SH-SY5Y (cell line): ENCODE results near the gene MYO1C.

Source experiments
- GATA2 ChIP-seq: IDR thresholded peaks from 2 replicates; pipeline ENCODE4 v1.6.1; 2011; ENCODE audit warnings: mild to moderate bottlenecking, low read depth, low read length
- GATA3 ChIP-seq: IDR thresholded peaks from 2 replicates; pipeline ENCODE4 v1.6.1; 2011; ENCODE audit warnings: low read depth, mild to moderate bottlenecking, low read length, moderate library complexity

MYO1C gene, protein sequence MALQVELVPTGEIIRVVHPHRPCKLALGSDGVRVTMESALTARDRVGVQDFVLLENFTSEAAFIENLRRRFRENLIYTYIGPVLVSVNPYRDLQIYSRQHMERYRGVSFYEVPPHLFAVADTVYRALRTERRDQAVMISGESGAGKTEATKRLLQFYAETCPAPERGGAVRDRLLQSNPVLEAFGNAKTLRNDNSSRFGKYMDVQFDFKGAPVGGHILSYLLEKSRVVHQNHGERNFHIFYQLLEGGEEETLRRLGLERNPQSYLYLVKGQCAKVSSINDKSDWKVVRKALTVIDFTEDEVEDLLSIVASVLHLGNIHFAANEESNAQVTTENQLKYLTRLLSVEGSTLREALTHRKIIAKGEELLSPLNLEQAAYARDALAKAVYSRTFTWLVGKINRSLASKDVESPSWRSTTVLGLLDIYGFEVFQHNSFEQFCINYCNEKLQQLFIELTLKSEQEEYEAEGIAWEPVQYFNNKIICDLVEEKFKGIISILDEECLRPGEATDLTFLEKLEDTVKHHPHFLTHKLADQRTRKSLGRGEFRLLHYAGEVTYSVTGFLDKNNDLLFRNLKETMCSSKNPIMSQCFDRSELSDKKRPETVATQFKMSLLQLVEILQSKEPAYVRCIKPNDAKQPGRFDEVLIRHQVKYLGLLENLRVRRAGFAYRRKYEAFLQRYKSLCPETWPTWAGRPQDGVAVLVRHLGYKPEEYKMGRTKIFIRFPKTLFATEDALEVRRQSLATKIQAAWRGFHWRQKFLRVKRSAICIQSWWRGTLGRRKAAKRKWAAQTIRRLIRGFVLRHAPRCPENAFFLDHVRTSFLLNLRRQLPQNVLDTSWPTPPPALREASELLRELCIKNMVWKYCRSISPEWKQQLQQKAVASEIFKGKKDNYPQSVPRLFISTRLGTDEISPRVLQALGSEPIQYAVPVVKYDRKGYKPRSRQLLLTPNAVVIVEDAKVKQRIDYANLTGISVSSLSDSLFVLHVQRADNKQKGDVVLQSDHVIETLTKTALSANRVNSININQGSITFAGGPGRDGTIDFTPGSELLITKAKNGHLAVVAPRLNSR

DNA sequence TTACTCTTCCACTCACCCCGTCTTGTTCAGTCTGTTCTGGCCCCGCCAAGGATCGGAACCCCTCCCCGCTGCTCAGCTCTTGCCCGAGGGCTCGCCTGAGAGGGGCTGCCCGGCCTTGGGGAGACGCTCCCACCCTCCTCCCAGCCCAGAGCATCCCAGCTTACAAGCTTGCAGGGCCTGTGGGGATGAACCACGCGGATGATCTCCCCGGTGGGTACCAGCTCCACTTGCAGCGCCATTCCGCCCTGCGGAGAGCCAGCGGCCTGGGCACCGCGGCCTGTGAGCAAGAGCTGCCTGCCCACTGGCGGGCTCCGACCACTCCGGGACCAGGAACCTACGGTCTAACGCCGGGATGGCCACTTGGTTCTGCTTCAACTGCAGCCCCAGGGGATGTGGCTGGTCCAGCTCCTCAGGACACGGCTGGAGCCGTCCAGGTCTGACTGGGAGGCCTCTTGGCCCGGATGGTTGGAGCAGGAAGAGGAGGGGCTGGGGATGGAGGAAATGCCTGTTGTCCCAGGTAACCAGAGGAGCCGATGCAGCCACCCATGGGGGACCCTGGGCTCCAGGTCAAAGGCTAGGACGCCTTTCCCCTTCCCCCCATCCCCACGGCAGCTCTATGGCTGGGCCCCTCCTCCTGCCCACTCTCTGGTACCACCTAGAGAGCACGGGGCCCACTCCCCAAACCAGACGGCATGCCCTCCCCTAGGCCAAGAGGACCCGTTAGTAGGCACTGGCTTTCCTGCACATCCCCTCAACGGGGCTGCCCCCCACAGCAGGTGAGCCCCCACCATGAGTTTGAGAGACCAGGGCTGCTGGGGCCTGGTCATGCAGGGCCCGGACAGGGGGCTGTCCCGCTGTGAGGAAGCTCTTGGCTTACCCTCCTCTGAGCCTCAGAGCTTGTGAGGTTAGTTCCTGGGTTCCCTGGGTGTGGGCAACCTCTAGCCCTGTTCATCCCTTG lies at the start of gene MYO1C:
Gene MYO1C (minus strand): TSS at position 438 of the 958 bp plus-strand sequence. CDS start 199 bp downstream, at position 239.
- no peak for TF ChIP-seq GATA2
- TF ChIP-seq GATA3, result no peak

DNA sequence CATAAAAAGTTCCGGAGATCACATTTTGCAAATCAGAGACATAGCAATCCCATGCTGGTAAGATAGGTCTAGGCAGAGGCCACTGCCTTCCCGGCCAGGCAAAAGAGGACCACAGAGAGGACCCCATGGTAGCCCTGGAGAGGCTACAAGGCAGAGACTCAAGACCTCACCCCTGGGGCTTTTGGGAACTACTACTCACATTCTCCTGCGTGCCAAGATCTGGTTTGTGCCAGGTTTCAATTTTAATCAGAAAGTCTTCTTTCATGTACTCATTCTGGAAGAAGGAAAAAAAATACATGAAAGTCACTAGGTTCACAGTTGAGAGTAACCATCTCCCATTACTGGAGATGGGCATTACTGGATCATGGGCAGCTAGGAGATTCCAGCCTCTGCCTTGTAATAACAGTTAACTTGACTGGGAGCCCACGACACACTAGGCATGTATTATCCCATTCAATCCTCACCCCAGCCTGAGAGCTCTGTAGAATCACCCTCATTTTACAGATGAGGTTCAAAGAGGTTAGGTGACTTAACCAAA lies 49.0 kb upstream of the MYO1C start:
- no peak for TF ChIP-seq GATA3

DNA sequence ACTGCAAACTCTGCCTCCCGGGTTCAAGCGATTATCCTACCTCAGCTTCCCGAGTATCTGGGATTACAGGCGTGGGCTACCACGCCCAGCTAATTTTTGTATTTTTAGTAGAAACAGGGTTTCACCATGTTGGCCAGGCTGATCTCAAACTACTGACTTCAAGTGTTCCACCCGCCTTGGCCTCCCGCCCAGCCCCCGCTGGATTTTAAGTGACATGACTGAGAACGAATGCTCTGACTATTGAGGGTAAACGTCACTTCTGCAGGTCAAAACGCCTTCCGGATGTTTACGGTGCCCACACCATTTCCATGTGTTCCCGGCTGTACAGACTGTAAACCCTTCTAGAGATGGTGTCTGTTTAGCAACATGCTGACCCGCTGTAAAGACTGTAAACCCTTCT lies 47.3 kb upstream of the MYO1C start:
- no peak for TF ChIP-seq GATA2
- no peak for TF ChIP-seq GATA3

DNA sequence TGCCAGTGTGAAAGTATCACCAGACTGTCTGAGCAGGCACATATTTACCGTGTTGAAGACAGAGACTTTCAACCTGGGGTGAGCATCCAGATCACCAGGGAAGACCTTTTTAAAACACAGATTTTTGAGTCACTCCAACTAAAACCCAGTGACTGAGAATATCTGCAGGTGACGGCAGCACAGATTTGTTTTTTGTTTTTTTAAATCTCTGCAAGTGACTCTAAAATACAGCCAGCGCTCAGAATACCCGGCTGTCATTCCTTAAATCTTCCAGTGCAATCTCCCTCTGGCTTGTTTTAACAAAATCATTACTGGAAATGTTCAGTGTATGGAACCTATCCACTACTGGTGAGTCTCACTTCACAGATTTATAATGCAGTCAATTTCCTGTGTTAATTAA lies 43.3 kb upstream of the MYO1C start:
- TF ChIP-seq GATA2, result no peak
- TF ChIP-seq GATA3, result no peak

DNA sequence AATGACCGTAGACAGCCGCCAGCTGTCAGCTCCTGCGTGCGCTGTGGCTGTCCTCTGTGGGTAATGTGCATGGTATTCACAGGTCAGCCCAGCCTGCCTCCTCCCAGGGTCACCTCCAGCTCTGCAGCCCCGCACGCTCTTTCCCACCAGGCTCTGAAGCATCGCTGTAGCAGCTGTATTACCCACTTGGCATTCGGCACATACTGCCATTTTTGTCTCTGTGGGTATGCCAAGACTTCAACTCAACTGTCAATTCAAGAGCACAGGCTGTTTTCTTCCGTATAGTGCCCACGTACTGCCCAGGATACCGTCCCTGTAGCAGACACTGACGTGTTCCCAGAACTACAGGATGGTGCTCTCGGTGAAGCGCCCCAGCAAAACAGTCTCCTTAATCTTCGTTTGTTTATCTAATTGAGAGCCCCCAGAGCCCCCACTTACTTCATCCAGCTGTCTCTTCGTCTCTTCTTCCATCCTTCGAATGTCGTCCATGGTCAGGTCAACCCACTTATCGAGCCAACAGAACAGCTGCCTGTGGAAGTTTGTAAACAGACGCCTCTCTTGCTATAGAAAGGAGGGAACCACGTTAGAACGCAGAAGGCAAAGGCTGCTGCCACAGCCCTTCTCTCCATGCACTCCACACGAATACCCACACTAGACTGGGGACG lies 41.3 kb upstream of the MYO1C start:
- TF ChIP-seq GATA3, result no peak
- no peak for TF ChIP-seq GATA2

DNA sequence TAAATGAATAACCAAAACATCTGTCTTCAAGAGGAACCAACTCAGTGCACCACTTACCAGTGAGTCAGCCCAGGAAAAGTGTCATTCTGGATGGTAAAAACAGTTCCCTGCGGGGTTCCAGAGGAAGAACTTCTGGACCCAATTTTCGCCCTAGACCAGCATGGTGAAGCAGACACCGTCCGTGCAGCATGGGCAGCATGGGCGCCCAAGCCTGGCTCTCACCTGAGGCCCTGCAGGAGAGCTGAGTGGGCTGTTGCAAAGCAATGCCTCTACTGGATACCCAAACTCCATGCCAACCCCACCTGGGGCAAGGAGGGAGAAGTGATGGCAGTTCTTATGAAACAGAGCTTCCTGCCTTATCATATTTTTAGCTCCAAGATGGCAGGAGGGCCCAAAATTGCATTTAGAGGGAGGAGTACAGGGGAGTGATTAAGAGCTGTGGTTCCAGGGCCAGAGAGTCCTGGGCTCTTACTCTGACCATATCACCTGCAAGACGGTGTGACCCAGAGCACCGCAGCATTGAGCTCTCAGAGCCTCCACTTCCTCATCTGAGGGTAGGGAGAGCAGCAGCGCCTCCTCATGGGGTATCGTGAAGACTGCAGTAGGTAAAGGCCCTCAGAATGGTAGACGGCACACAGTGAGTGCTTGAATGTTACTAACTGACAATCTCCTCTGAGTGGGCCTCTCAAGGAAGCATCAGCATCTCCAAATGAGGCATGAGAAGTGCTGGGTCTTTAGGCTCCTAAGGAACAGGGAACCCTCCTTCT lies 40.5 kb upstream of the MYO1C start:
- no peak for TF ChIP-seq GATA2
- TF ChIP-seq GATA3, result no peak

DNA sequence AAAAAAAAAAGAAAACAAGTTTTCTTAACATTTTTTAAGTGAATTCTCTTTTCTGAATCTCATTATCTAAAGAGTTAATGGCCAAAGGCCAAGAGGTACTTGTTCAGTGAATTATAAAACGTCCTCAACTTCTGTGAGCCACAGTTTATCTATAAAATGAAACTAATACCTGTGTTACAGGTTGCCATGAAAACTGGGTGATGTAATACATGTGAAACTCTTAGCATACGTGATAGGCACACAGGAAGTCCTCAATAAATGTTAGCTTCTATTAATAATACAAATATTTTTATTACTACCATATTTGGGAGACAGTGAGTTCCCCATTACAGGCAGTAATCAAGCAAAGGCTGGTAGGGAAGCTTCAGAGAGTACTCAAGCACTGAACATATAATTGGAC lies 37.4 kb upstream of the MYO1C start:
- TF ChIP-seq GATA3 (no peak), GATA2 (no peak)

DNA sequence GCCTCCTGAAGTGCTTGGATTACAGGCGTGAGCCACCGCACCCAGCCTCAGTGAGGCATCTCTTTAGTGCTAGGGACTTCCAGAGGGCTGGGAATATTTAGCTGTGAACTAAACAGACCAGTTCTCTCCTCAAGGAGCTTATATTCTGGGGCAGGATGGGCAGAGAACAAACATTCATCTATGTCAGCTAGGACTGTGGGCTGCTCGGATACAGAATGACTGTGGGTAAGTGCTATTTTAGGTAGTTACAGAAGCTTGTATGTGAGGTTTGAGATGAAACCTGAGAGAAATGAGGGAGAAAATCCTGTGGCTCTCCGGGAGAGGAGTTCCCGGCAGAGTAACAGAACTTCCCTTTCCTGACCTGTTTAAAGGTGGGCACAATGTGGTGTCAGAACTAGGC lies 30.1 kb upstream of the MYO1C start:
- TF ChIP-seq GATA2, result no peak

DNA sequence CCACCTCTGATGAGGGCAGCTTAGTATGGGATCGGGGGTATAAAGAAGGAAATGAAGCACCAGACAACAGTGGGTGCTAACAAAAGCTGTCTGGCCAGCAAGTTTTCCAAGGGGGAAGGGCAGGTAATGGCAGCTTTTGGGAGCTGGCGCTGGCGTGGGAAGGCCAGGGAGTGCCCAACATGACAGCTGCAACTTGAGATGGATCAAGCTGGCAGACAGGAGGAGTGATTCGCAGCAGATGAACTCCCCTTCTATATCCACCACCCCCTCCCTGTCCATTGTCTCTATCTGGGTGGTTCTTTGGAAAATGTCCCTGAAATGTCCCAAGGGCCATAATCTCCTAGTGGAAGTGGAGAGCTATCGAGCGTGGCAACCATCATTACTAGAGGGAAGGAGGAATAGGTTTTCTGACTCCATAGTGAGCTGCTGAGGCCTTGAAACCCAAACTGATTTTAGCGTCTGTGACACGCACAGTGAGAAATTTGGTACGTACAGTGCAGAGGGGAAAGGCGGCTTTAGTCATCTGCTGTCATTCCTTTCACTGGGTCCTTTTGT lies 28.7 kb upstream of the MYO1C start:
- TF ChIP-seq GATA2 (no peak), GATA3 (no peak)

DNA sequence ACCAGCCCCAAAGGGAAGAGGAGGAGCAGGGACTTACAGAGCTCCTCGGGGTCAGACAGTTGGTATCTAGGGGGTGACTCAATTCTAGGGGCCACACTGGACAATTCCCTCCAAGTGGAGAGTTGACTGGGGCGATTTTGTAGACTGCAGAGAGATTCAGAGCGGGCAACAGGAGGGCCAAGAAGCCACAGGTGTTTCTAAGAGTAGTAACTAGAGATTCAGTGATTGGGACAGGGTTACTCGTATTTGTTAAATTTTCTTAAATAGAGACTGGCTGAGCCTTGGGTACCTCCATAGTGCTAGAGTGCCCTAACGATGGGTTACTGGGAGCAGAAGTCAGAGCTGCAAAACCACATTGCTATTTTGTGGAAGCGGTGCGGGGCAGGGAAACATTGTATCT lies 27.2 kb upstream of the MYO1C start:
- TF ChIP-seq GATA2 (no peak), GATA3 (no peak)

DNA sequence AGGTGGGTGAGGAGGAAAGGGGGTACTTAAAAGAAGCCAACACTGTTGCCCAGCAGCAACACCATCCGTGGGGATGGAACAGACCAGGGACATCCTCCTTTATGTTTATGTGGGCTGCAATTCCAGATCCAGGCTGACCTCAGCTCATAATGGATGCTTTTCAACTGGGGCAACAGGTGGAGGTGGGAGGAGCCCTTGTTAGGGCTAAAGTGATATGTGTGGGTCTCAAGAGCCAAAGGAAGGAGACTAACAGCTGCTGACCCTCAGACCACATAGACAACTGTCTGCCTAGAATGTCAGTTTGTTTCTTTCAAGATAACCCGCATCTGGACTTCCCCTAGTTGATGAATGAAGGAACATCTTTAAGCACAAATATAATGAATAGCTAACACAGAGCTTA lies 25.9 kb upstream of the MYO1C start:
- TF ChIP-seq GATA2 (no peak), GATA3 (no peak)
